ENCODE results near the gene ECSIT.
"Not testable (repeated sequence)": the region's sequence is repeated elsewhere in the genome, so short reads cannot be mapped to it uniquely, and the experiment has no call there.

The ECSIT gene

GRCh38 chr19:11499220-11499726 is 29.7 kb downstream of the ECSIT start:
- DNase-seq: no peak

GRCh38 chr19:11496391-11497163 is 32.4 kb downstream of the ECSIT start:
- DNase-seq: peak; percentile 49

GRCh38 chr19:11495885-11496284 is 33.0 kb downstream of the ECSIT start:
- no peak for DNase-seq

- DNase-seq: no peak
These were observed 33.5 kb downstream of the ECSIT start for GRCh38 chr19:11495481-11495880.

DNA sequence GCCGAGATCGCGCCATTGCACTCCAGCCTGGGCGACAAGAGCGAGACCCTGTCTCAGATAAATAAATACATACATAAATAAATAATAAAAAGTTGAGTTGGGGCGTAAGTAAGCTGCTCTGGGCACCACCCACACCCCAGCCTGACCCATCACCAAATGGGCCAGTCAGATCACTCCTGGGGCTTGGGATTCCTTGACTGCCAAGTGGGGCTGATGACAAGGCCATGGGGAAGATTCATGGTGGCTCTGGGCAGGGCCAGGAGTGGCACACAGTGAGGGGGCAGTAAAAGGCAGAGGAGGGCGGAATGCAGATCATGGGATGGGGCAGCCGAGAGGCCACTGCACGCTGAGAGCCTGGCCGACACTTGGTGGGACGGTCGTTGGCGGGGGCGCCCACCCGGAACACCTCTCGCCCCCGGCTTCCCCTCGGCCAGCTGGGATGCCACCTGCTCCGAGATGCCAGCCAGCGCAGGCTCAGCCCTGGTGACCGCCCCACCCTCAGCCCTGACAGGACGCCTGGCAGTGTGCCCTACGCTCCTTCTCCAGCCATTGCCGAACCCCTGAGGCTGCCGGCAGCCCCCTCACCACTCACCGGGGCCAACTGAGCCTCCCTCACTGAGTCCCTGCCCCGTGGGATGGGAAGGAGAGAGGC is 34.2 kb downstream of the ECSIT start:
- no peak for DNase-seq

- DNase-seq: no peak
These were observed 39.6 kb downstream of the ECSIT start for GRCh38 chr19:11489378-11489777.

DNA sequence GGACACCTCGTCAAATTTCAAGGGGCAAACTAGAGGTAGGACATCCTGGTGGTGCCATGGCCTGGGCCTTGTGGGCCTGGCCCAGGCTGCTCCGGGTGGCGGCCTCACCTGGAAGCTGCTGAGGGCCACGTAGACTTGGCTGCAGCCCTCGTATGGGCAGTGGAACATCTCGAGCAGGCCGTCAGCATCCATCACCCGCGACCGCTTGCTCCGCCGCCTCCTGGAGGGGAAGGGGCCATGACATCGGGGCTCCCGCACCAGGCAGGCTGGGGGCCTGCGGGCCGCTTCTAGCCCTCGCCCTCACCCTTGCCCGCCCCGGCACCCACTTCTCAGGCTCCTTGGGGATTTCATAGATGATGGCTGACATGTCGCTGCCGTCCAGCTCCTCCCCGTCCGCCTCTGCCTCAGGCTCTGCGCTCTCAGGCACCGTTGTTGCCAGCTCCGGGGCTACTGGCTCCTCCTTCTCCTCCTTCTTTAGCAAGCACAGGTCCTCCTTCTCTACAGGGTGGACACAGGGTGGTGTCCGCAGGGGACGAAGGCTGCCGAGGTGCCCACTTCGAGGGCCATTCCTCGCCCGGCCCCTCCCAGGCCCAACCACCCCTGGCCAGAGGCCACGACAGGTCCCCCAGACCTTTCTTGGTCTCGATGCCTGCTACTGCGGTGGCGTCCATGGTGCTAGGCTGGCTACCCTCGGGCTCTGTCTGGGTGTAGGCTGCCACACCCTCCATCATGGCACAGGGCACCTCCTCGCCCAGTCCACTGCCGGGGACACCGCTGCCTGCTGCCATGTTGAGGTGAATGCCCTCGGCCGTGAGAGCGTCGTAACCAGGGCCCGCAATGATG is 42.1 kb downstream of the ECSIT start:
- DNase-seq: no peak

DNA sequence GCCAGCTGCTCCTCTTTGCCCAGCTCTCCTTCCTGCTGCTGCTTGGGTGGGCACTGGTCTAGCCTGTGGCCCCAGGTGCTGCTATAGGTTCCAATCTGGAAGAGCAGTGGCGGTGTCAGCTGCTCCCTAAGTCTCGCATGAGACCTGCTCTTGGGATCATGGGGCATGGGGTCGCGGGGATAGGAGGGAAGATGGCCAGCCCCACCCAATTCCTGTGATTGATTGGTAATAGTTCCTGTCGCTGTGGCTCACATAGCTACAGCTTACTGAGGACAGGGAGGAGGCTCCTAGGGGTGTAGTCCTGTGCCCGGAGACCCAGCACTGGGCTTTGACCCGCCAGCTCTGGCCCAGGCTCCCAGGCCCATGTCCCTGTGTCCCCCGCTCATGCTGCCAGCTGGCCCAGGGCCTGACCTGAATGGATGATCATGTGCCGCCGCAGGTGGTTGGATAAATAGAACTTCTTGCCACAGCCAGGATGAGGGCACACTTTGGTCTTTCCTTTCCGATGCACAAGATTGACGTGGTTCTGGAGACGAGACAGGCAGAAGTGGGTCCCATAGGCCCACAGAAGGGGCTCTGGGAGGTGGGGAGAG is 43.6 kb downstream of the ECSIT start:
- no peak for DNase-seq

DNA sequence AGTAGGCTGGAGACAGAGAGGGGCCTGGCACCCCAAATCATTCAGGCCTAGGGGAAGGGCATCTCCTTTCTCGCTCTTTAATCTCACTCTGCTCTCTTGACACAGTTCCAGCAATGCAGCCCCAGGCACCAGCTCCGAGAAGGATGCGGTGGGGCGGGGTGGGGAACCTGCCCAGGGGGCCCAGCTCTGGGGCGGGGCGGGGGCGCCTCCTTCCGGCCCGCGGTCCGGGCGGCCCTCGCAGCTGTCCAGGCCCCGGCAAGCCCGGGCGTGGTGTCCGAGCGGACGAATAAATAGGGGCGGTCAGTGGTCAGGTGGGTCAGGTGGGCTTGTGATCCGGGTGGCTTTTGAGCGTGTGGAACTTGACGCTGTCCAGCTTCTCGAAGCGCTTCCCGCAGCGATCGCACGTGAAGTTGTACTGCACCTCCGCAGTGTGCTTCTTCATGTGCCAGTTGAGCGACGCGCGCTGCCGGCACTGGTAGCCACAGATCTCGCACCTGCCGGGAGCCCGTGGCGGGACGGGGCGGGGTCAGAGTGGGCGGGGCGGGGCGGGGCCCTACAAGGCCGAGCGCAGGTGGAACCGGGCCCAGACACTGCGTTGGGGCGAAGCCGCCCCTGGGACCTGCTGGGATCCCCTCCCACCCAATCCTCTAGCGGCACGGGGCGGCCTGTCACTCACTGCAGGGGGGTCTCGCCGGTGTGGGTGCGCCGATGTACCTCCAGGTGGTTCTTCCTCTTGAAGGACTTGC is 45.4 kb downstream of the ECSIT start:
- no peak for DNase-seq

GRCh38 chr19:11482384-11483050 is 46.4 kb downstream of the ECSIT start:
- peak; percentile 72 for DNase-seq

DNA sequence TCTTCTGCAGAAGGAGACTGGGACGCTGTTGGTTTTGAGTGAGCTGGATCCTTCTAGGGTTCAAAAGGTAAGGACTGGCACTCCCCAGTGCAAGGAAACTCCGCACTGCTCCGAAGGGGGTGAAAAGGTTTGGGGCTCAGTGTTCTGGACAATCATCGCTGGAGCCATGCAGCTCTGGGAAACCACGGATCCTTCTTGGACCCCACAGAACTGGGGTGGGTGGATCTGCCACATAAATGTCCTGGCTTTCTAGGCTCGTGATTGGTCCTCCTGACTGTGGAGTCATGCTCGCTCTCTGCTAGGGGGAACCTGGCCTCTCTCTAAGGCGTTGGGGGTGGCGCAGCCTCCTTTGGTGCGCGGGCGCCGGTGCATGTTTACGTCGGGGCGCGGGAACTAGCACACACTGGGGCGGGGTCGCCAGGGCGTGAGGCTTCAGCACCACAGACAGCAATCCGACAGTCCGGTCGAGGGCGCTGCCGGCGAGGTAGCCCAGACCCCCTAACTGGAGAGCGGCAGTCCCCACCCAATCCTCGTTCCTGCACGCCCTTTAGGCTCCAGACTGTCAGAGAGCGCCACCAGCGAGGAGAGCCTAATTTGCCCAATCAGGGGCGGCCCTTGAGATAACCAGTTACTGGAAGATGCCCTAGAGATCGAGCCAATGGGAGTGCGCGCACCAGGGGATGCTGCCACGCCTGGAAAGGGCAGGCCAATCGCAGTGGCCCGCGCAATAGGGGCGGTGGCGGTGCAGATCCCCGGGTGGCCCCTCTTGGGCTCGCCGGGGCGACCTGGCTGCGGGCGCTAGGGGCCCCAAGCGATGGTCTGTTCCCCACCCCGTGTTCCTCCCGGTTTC is 47.2 kb downstream of the ECSIT start:
- DNase-seq: peak; percentile 36

DNA sequence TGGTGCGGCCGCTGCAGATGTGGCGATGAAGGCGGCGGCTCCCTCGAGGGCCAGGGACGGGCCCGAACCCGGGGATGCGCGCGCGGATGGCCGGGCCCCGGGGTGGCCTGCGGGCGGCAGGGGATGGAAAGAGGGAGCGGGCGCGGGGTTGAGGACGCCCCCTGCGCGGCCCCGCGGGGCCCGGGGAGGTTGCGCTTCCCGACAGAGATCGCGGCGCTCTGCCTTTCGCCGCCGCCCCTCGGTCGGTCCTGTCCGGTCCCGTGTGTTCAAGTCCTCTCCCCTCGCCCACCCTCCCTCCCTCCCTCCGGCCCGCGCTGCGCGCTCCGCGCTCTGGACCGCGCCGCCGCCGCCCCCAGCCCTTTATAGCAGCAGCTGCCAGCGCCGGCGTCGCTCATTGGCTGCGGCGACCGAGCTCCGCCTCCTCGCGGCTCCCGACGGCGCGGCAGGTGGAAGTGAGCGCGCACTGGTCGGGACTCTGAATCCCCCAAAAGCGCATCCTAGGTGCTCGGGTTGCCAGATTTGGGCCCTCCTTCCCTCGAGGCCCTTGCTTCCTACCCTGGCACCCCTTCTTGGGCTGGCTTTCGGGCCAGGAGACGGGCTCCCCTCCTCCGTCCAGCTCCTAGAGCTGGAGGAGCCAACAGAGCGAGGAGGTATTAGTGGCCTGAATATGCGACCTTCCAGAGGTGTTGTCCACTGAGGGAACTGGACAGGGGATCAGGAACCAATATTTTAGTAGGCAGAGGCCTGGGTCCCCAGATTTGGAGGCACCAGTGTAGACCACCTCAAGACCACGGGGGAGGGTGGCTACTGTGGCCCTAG is 48.0 kb downstream of the ECSIT start, which contains the start of gene ELAVL3:
Gene ELAVL3 (minus strand): TSS at position 332 of the 819 bp plus-strand sequence. CDS start 438 bp downstream, outside the sequence.
- DNase-seq: no peak

GRCh38 chr19:11479898-11480714 is 48.8 kb downstream of the ECSIT start:
- no peak for DNase-seq

DNA sequence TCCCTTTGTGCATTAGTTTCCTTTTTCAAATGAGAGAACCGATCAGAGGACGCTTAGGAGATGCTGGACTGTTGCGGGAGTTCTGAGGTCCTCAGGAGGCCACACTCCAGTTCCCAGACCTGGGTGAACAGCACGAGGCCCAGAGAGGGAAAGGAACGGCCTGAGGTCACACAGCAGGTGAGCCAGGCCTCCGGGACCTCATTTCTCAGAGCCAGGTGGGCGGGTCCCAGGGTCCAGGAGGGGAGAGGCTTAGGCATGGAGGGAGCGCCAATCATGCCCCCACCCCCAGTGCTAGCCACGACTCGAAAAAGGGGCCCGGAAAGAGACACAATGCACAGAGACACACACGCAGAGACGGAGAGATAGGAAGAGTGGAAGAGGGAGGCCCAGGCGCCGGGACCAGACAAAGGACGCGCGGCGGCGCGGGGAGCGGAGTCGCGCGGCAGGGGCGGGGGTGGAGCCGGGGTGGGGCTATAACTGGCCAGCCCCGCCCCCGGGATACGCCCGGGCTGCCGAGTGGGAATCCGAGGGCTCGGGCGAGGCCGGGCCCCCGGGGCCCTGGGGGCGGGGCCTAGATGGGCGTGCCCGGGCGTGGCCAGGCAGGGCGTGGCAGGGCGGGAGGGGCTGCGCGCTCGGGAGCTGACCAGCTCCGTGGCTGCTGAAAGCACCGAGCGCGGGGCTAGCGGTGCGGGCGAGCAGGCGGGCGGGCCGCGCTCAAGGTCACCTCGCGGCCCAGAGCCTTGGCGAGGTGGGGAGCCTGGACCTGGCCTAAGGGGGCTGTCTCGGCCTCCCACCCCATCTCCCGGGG is 49.6 kb downstream of the ECSIT start:
- no peak for DNase-seq

DNA sequence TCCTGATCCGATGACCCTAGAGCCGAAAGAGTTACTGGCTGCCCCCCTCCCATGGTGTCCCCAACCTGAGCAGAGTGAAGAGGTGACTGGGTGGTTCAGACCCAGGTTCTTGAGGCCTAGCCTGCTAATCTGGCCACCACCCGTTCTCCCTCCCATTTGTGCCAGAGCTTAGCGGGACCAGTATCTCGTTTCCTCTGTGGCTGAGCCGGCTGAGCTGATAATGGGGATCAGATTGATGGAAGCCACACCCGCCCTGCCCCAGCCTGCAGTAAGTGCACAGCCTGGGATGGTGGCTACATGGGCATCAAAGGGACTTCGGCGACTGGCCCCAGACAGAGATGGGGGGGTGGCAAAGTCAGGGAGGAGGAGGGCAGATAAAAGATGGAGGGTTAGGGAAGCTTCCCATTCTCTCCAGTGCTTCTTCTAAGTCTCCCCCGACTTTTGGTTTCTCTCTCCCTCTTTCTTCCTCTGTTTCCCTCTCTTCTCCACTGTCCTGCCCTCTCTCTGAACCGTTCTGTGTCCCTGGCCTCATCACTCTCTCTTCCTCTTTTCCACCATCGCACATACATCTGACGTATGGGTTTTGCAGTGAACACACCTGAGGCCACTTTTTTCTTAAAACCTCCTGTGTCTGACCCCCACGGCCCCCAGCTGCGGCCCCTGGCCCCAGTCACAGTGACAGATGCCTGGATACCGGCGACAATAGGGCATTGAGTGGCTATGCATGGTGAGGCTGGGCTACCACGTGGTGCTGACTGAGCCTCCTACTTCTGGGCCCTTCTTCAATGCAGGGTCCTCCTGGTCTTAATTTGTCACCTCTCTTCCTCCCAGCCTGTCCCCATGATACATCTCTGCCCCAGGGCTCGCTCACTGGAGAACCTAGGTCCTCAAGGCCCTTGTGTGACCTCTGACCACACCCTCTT is 50.5 kb downstream of the ECSIT start:
- no peak for DNase-seq

DNA sequence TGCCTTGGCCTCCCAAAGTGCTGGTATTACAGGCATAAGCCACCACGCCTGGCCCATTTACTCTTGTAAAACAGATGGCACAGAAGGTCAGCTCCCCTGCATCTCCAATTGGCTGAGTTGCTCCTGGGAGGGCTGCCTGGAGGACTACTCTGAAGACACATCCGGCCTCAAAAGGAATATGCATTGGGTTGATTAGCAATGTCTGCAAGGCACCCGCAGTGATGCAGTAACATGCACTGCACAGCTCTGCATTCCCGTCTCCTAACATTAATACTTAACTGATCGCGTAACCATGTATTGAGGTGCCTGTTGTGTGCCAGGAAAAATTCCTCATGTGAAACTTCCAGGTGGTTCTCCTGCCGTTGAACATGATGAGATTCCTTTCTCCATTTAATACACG is 53.1 kb downstream of the ECSIT start:
- DNase-seq: no peak

GRCh38 chr19:11475343-11475742 is 53.6 kb downstream of the ECSIT start:
- DNase-seq: not testable (repeated sequence)

Measured in activated CD4-positive, alpha-beta T cell treated with anti-CD3 and anti-CD28 coated beads for 1 hour (primary cell).